DOHH2 (cell line): ENCODE results near the gene EIF5AL1.
"Not testable (repeated sequence)": the region's sequence is repeated elsewhere in the genome, so short reads cannot be mapped to it uniquely, and the experiment has no call there.

ENCODE experiments used
- H3F3A ChIP-seq: fragments of 200-600 bp; sonication (generic), shearing (Covaris generic); 2 replicates; pipeline ENCODE4 v1.6.0; 2016; ENCODE audit warnings: antibody characterized with exemption, mild to moderate bottlenecking; ENCODE audit not compliant: control insufficient read depth, insufficient read depth
- H3K27ac ChIP-seq: fragments of 200-600 bp; sonication (generic); 2 replicates; pipeline ENCODE4 v1.5.1; 2014; ENCODE audit warnings: low read depth, mild to moderate bottlenecking, low read length, moderate library complexity
- H3K27me3 ChIP-seq: fragments of 200-600 bp; sonication (generic); 2 replicates; pipeline ENCODE4 v1.6.1; 2014; ENCODE audit warnings: mild to moderate bottlenecking, low read length, mixed read lengths; ENCODE audit not compliant: control insufficient read depth
- H3K36me3 ChIP-seq: fragments of 200-600 bp; sonication (generic); 2 replicates; pipeline ENCODE4 v1.6.1; 2014; ENCODE audit warnings: mild to moderate bottlenecking, low read length, moderate library complexity, mixed read lengths; ENCODE audit not compliant: control insufficient read depth
- H3K4me1 ChIP-seq: fragments of 200-600 bp; sonication (generic); 2 replicates; pipeline ENCODE4 v1.6.1; 2014; ENCODE audit warnings: mild to moderate bottlenecking, low read length, mixed read lengths; ENCODE audit not compliant: control insufficient read depth
- H3K4me2 ChIP-seq: fragments of 200-600 bp; sonication (generic); 2 replicates; pipeline ENCODE4 v1.6.0; 2014; ENCODE audit warnings: mild to moderate bottlenecking, low read length, moderate library complexity
- H3K4me3 ChIP-seq: fragments of 200-600 bp; sonication (generic); 2 replicates; pipeline ENCODE4 v1.5.1; 2014; ENCODE audit warnings: mild to moderate bottlenecking, low read length, mixed read lengths
- H3K79me2 ChIP-seq: fragments of 200-600 bp; sonication (generic); 2 replicates; pipeline ENCODE4 v1.6.1; 2014; ENCODE audit warnings: mild to moderate bottlenecking, low read length, mixed read lengths; ENCODE audit not compliant: control insufficient read depth
- H3K9me2 ChIP-seq: fragments of 200-600 bp; sonication (generic); replicated peaks from 2 replicates; pipeline ENCODE4 v1.6.1; 2014; ENCODE audit warnings: mild to moderate bottlenecking, low read length, mixed read lengths; ENCODE audit not compliant: control insufficient read depth
- H3K9me3 ChIP-seq: fragments of 200-600 bp; sonication (generic); 2 replicates; pipeline ENCODE4 v1.6.1; 2014; ENCODE audit warnings: antibody characterized with exemption, low read length, mixed read lengths; ENCODE audit not compliant: control insufficient read depth, insufficient read depth
- H4K20me1 ChIP-seq: fragments of 200-600 bp; sonication (generic); 2 replicates; pipeline ENCODE4 v1.6.0; 2014; ENCODE audit warnings: low read depth, mild to moderate bottlenecking, antibody characterized with exemption, low read length, moderate library complexity; ENCODE audit not compliant: control insufficient read depth, insufficient read depth

Gene EIF5AL1

GRCh38 chr10:79517567-79517966 is 5.2 kb downstream of the EIF5AL1 start:
- H3K4me2 ChIP-seq, H4K20me1 ChIP-seq, H3K27ac ChIP-seq, H3K27me3 ChIP-seq, H3K9me3 ChIP-seq, H3F3A ChIP-seq, H3K36me3 ChIP-seq, H3K4me3 ChIP-seq, H3K9me2 ChIP-seq, H3K79me2 ChIP-seq, H3K4me1 ChIP-seq: not testable (repeated sequence)

GRCh38 chr10:79521751-79522150 is 9.4 kb downstream of the EIF5AL1 start:
- H3K27ac ChIP-seq, H3K79me2 ChIP-seq, H3K9me2 ChIP-seq, H3K4me2 ChIP-seq, H4K20me1 ChIP-seq, H3K4me3 ChIP-seq, H3F3A ChIP-seq, H3K27me3 ChIP-seq, H3K36me3 ChIP-seq, H3K4me1 ChIP-seq, H3K9me3 ChIP-seq: not testable (repeated sequence)

- not testable (repeated sequence) for H3K27ac ChIP-seq, H3F3A ChIP-seq, H3K9me3 ChIP-seq, H3K27me3 ChIP-seq, H3K4me1 ChIP-seq, H3K4me3 ChIP-seq, H3K4me2 ChIP-seq, H3K79me2 ChIP-seq, H3K36me3 ChIP-seq, H3K9me2 ChIP-seq, H4K20me1 ChIP-seq
These were observed 10.1 kb downstream of the EIF5AL1 start for GRCh38 chr10:79522464-79522863.

GRCh38 chr10:79523157-79523853 is 11.0 kb downstream of the EIF5AL1 start:
- not testable (repeated sequence) for H3K4me2 ChIP-seq, H3K4me3 ChIP-seq, H3K36me3 ChIP-seq, H3F3A ChIP-seq, H4K20me1 ChIP-seq, H3K9me2 ChIP-seq, H3K79me2 ChIP-seq, H3K9me3 ChIP-seq, H3K27ac ChIP-seq, H3K27me3 ChIP-seq, H3K4me1 ChIP-seq

- not testable (repeated sequence) for H3K9me2 ChIP-seq, H3K79me2 ChIP-seq, H3F3A ChIP-seq, H3K36me3 ChIP-seq, H3K27me3 ChIP-seq, H3K9me3 ChIP-seq, H4K20me1 ChIP-seq, H3K27ac ChIP-seq, H3K4me2 ChIP-seq, H3K4me1 ChIP-seq, H3K4me3 ChIP-seq
These were observed 12.8 kb downstream of the EIF5AL1 start for GRCh38 chr10:79525049-79525710.

GRCh38 chr10:79528261-79528660 is 15.9 kb downstream of the EIF5AL1 start:
- H3F3A ChIP-seq, H3K4me2 ChIP-seq, H4K20me1 ChIP-seq, H3K4me3 ChIP-seq, H3K9me2 ChIP-seq, H3K27ac ChIP-seq, H3K27me3 ChIP-seq, H3K79me2 ChIP-seq, H3K4me1 ChIP-seq, H3K36me3 ChIP-seq, H3K9me3 ChIP-seq: not testable (repeated sequence)

- not testable (repeated sequence) for H3K79me2 ChIP-seq, H3K9me2 ChIP-seq, H3K27me3 ChIP-seq, H3K27ac ChIP-seq, H4K20me1 ChIP-seq, H3K4me1 ChIP-seq, H3K4me2 ChIP-seq, H3K9me3 ChIP-seq, H3K4me3 ChIP-seq, H3F3A ChIP-seq, H3K36me3 ChIP-seq
These were observed 21.0 kb downstream of the EIF5AL1 start for GRCh38 chr10:79533142-79533902.

- not testable (repeated sequence) for H3F3A ChIP-seq, H4K20me1 ChIP-seq, H3K27ac ChIP-seq, H3K4me2 ChIP-seq, H3K9me2 ChIP-seq, H3K4me1 ChIP-seq, H3K4me3 ChIP-seq, H3K79me2 ChIP-seq, H3K27me3 ChIP-seq, H3K9me3 ChIP-seq, H3K36me3 ChIP-seq
These were observed 21.5 kb downstream of the EIF5AL1 start for GRCh38 chr10:79533903-79534175.
